ENCODE measurements around the gene ART1. TPM values are rescaled to one million over a fixed set of nuclear protein-coding genes. Genes with fewer than 3 reads are reported as not detected.
"Not testable (repeated sequence)": the region's sequence is repeated elsewhere in the genome, so short reads cannot be mapped to it uniquely, and the experiment has no call there.

The ART1 gene, protein sequence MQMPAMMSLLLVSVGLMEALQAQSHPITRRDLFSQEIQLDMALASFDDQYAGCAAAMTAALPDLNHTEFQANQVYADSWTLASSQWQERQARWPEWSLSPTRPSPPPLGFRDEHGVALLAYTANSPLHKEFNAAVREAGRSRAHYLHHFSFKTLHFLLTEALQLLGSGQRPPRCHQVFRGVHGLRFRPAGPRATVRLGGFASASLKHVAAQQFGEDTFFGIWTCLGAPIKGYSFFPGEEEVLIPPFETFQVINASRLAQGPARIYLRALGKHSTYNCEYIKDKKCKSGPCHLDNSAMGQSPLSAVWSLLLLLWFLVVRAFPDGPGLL
- total RNA-seq (2014; rRNA removed; shearing (Covaris generic)), result 0.07 TPM in 1 of 2 replicates, not detected in the other

DNA sequence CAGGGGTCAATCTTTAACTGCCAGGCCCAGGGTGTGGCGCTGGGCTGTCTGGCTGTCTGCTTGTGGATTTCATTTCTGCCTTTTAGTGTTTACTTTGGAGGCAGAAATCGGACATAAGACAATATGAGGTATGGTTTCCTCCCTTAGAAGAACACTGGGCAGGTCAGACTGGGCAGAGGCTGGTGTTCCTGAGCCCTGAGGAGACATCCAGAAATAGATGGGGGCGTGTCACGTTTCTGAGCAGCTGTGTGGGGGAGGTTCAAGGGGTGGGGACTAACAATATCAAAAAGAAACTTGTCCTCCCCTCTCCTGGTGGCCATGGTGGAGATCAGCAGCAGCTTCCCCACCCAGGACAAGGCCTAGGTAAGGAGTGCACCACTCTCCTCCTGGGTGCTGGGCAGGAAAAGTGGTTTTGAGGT is at the start of gene ART1:
TSS of gene ART1 (plus strand) at position 312 of the 419 bp plus-strand sequence. CDS start 14,086 bp downstream, outside the sequence.
- Histone ChIP-seq H3K36me3 (replicated peaks; ENCODE audit: control insufficient read depth, insufficient read depth, low read length) (no peaks in the 10 kb centered on the region), H3K27me3 (ENCODE audit: control insufficient read depth, insufficient read depth, low read length) (peaks cover 7% of the 10 kb centered on the region), H3K4me3 (ENCODE audit: insufficient read depth, low read depth, low read length) (no peak within 1 kb of the TSS)
- DNase-seq, result no peak

DNA sequence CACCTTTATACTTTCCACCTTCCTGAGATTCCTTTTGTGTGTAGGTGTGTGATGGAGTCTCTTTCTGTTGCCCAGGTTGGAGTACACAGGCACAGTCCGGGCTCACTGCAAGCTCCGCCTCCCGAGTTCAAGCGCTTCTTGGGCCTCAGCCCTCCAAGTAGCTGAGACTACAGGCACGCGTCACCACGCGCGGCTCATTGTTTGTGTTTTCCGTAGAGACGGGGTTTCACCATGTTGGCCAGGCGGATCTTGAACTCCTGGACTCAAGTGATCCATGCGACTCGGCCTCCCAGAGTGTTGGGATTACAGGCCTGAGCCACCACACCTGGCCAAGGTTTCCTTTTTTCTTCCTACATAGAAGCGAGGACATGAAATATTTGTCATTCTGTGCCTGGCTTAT is 47.2 kb upstream of the ART1 start:
- H3K36me3 ChIP-seq (replicated peaks; ENCODE audit: control insufficient read depth, insufficient read depth, low read length); H3K4me3 ChIP-seq (ENCODE audit: insufficient read depth, low read depth, low read length); H3K27me3 ChIP-seq (ENCODE audit: control insufficient read depth, insufficient read depth, low read length); DNase-seq: not testable (repeated sequence)

DNA sequence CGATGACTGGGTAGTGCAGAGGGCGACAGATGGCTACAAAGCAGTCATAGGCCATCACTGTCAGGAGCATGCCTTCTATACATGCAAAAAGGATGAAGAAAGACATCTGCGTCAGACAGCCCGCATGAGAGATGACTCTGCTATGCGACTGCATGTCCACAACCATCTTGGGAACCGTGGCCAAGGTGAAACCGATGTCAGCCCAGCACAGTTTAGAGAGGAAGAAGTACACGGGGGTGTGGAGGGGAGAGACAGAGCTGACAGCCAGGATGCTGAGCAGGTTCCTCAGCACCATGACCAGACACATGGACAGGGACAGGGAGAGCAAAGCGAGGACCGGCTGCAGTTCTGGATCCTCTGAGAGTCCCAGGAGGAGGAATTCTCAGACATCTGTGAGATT is 44.7 kb upstream of the ART1 start:
- not testable (repeated sequence) for H3K36me3 ChIP-seq (replicated peaks; ENCODE audit: control insufficient read depth, insufficient read depth, low read length); H3K27me3 ChIP-seq (ENCODE audit: control insufficient read depth, insufficient read depth, low read length); DNase-seq

DNA sequence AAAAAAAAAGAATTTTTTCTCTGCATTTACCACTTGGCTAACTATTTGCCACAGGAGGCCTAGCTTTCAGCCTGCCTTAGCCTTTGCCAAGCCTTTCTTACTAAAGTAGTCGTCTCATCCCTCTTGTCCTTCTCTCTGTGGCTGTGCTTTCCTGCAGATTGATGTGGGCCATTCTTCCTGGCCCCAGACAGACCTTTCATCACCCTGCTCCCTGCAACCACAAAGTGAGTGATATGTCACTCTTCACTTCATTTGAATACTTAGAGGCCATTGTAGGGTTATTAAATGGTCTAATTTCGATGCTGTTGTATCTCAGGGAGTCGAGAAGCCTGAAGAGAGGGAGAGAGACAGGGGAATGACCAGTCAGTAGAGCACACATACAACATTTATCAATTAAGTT is 40.8 kb upstream of the ART1 start:
- Histone ChIP-seq H3K27me3 (ENCODE audit: control insufficient read depth, insufficient read depth, low read length) (no peaks in the 10 kb centered on the region), H3K4me3 (ENCODE audit: insufficient read depth, low read depth, low read length) (no peak overlapping the region), H3K36me3 (replicated peaks; ENCODE audit: control insufficient read depth, insufficient read depth, low read length) (no peaks in the 10 kb centered on the region)
- DNase-seq, result no peak

More for the DNA sequence above, 44.7 kb upstream of the ART1 start:
- H3K4me3 ChIP-seq (ENCODE audit: insufficient read depth, low read depth, low read length), result not testable (repeated sequence)

DNA sequence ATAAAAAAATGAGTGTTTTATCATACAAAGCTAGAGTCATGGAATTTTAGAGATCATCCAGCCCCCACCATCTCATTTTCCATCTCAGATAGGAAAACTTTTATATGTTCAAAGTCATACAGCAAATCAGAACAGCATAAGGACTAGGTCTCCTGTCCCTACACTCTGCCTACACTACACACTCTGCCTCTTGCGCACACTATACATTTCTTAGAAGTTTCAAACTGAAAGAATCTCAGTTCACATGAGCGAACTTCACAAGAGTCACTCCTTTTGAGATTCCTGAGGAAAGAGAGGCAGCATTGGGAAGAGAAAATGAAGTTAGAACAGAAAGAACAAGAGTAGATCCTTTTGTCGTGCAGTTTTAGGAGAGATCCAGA is 39.7 kb upstream of the ART1 start:
- no peaks in the 10 kb centered on the region for H3K27me3 ChIP-seq (ENCODE audit: control insufficient read depth, insufficient read depth, low read length)

DNA sequence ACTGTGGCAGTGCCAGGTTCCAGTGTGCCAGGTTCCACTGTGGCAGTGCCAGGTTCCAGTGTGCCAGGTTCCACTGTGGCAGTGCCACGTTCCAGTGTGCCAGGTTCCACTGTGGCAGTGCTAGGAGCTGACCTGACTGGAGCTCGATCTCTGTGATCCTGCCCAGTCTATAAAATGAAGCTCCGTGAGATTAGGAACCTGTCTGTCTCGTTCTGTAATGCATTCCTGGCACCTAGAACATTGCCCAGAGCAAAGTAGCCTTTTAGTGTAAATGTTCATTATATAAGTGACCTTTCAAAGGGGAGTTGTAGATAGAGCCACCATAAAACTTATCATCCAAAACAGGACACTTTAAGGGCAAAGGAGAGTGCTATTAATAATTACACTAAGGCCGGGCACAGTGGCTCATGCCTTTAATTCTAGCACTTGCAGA is 39.1 kb upstream of the ART1 start:
- DNase-seq, result no peak
- Histone ChIP-seq H3K36me3 (replicated peaks; ENCODE audit: control insufficient read depth, insufficient read depth, low read length) (no peaks in the 10 kb centered on the region), H3K27me3 (ENCODE audit: control insufficient read depth, insufficient read depth, low read length) (no peaks in the 10 kb centered on the region), H3K4me3 (ENCODE audit: insufficient read depth, low read depth, low read length) (no peak overlapping the region)

More for the DNA sequence above, 39.7 kb upstream of the ART1 start:
- no peaks in the 10 kb centered on the region for H3K36me3 ChIP-seq (replicated peaks; ENCODE audit: control insufficient read depth, insufficient read depth, low read length)
- no peak overlapping the region for H3K4me3 ChIP-seq (ENCODE audit: insufficient read depth, low read depth, low read length)
- DNase-seq, result no peak

DNA sequence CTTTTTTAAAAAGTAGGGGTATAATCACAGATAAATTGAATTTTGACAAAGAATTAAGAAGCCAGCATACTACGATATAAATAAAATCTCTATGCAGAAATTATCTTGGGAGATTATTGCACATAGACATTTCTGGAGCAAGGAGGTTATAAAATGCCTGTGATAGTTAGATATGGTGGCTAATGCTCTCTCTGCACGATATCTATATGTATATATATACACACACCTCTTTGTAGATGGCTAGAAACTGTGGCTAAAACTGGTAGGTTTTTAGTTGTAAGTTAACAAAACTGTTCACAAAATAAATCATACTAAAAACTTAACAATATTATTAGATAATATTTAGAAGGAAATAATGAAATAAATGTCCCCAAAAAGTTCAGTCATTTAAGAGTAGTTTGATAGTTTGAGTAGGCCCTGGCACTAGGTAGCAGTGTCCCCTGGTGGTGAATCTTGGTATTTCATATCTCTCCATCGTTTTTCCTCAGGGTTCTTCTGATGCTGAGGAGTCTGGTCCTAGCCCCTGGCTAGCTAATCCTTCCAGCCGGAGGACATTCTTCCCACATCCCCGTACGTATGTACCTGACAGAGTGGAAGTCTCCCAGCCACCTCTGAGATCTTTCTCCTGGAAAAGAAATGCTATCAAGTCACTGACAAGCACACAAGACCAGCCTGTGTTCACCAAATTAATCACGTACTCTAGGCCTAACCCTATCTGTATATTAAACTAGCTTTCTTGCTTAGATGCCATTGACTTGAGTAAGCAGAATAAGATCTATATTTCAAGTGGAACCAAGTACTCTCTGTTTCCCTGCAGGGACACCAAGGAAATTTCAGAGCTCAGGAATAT is 35.3 kb upstream of the ART1 start:
- Histone ChIP-seq H3K36me3 (replicated peaks; ENCODE audit: control insufficient read depth, insufficient read depth, low read length) (no peaks in the 10 kb centered on the region), H3K27me3 (ENCODE audit: control insufficient read depth, insufficient read depth, low read length) (no peaks in the 10 kb centered on the region), H3K4me3 (ENCODE audit: insufficient read depth, low read depth, low read length) (no peak overlapping the region)
- peak; percentile 83 for DNase-seq

DNA sequence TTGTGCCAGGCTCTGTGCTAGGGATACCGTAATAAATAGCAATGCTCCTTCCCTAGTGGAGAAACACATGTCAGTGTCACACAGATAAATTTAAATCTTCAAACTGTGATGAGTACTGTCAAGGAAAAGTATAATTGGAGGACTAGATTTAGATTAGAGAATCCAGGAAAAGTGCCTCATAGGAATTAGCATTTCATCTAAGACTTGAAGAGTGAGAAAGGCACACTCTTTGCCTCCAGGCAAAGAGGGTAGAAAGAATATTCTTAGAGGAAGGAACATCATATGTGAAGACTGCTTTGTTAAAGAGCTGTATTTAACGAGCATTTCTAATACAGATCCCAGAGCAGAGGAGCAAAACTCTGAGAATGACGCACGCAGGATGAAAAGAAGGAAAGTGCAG is 34.1 kb upstream of the ART1 start:
- Histone ChIP-seq H3K36me3 (replicated peaks; ENCODE audit: control insufficient read depth, insufficient read depth, low read length) (no peaks in the 10 kb centered on the region), H3K4me3 (ENCODE audit: insufficient read depth, low read depth, low read length) (no peak overlapping the region), H3K27me3 (ENCODE audit: control insufficient read depth, insufficient read depth, low read length) (no peaks in the 10 kb centered on the region; the same call in 1 of the 2 replicates)
- no peak for DNase-seq

DNA sequence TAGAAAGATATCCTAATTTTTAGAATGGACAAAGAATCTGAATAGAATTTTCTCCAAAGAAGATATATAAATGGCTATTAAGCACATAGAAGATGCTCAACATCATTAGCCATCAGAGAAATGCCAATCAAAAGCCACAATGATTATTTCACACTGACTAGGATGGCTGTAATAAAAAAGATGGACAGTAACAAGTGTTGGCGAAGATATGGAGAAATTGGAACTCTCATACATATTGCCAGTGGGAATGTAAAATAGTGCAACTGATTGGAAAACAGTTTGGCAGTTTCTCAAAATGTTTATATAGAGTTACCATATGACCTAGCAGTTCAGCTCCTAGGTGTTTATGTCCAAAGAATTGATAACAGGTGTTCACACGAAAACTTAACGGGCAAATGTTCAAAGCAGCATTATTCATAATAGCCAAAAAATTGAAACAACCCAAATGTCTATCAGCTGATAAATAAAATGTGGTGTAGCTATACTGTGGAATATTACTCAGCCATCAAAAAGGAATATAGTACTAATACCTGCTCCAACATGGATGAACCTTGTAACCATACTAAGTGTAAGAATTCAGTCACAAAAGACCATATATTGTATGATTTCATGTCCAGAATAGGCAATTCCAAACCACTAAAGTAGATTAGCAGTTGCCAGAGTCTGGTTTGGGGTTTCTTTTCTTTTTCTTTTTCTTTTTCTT is 32.8 kb upstream of the ART1 start:
- no peak overlapping the region for H3K4me3 ChIP-seq (ENCODE audit: insufficient read depth, low read depth, low read length)
- DNase-seq, result no peak
- H3K27me3 ChIP-seq (ENCODE audit: control insufficient read depth, insufficient read depth, low read length), result no peaks in the 10 kb centered on the region; the same call in 1 of the 2 replicates
- H3K36me3 ChIP-seq (replicated peaks; ENCODE audit: control insufficient read depth, insufficient read depth, low read length), result no peaks in the 10 kb centered on the region

DNA sequence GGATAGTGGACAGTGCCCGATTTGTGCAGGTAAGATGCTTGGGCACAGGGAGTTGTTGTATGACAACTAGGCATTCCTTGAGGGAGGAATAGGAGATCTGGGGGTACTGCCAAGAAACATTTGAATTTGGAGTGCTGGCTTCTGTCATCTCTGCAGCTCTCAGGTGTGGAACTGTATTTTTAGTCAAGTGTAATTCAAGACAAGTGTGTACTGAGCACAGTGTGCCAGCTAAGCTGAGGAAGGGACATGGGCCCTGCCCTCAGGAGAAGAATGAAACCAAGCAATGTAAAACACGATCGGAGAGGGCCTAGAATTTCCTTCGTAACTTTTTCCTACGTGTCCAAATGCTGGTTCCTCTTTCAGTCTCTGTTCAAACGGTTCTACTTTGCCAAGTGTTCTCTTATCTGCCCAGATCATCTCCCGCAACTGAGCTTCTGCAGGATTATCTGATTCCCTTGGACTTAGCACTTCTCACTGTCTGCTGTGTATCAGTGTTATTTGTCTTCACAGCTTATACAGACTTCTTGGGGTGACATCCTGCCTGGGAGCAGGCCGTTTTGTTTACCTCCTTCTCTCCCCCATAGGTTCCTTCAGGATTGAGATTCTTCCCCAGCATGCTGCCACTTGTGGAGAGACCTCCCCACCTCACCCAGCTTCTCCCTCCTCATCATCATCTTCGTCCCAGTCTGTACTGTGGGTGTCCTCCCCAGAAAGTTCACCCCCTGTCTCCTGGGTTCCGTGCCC is 30.8 kb upstream of the ART1 start:
- Histone ChIP-seq H3K27me3 (ENCODE audit: control insufficient read depth, insufficient read depth, low read length) (no peaks in the 10 kb centered on the region; the same call in 1 of the 2 replicates), H3K36me3 (replicated peaks; ENCODE audit: control insufficient read depth, insufficient read depth, low read length) (no peaks in the 10 kb centered on the region), H3K4me3 (ENCODE audit: insufficient read depth, low read depth, low read length) (no peak overlapping the region)
- no peak for DNase-seq

DNA sequence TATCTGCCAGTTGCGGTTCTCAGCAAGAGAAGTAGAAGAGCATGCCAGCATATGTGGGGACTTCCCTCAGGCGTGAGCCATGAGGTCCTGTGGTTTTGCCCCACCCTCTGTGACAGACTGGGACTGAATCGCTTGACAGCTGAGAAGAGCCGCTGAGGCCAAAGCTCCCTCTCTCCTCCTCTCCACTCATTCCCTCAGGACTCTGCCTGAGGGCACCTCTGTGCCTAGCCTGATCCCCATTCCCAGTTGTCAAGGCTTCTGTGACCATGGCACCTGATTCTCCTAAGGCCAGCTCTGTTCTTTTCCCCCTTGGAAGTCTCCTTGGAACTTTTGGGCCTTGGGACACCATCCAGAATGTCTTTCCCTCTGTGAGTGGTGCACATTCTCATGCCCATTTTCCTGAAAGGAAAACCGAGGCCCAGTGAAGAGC is 30.2 kb upstream of the ART1 start:
- no peaks in the 10 kb centered on the region; the same call in 1 of the 2 replicates for H3K27me3 ChIP-seq (ENCODE audit: control insufficient read depth, insufficient read depth, low read length)
- no peaks in the 10 kb centered on the region for H3K36me3 ChIP-seq (replicated peaks; ENCODE audit: control insufficient read depth, insufficient read depth, low read length)
- DNase-seq, result no peak
- no peak overlapping the region for H3K4me3 ChIP-seq (ENCODE audit: insufficient read depth, low read depth, low read length)

DNA sequence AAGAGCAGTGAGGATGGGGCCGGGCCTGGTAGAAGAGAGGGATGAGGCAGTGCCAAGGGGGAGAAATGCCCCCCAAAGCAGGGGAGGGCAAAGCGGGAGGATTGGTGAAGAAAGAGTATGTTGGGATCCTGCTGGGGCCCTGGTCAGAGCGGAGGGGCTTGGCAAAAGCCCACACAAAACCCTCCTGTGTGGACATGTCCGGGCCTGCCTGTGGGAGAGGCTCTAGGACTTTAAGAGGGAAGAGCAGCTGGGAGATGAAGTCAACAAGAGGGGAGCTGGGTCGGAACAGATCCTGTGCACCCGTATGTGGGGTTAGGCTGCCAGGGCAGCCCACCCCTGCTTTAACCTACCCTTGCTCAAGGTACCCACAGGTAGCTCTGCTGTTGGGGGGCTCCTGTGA is 28.9 kb upstream of the ART1 start:
- no peaks in the 10 kb centered on the region; the same call in 1 of the 2 replicates for H3K27me3 ChIP-seq (ENCODE audit: control insufficient read depth, insufficient read depth, low read length)
- DNase-seq, result no peak
- H3K36me3 ChIP-seq (replicated peaks; ENCODE audit: control insufficient read depth, insufficient read depth, low read length), result no peaks in the 10 kb centered on the region
- no peak overlapping the region for H3K4me3 ChIP-seq (ENCODE audit: insufficient read depth, low read depth, low read length)

DNA sequence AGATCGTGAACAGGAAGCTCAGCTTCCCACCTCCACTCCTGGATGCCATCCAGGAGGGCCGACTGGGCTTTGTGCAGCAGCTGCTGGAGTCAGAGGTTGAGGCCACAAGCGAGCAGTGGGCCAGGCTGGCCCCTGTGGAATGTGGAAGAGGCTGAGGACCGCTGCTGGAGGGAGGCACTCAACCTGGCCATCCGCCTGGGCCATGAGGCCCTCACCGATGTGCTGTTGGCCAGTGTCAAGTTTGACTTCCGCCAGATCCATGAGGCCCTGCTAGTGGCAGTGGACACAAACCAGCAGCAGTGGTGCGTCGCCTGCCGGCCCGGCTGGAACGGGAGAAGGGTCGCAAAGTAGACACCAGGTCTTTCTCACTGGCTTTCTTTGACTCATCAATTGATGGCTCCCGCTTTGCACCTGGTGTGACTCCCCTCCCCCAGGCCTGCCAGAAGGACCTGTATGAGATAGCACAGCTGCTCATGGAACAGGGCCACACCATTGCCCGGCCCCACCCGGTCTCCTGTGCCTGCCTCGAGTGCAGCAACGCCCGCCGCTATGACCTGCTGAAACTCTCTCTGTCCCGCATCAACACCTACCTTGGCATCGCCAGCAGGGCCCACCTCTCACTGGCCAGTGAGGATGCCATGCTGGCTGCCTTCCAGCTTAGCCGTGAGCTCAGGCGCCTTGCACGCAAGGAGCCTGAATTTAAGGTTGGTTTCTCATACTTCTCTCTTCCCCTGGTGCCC is 28.0 kb upstream of the ART1 start:
- Histone ChIP-seq H3K27me3 (ENCODE audit: control insufficient read depth, insufficient read depth, low read length) (no peaks in the 10 kb centered on the region; the same call in 1 of the 2 replicates), H3K4me3 (ENCODE audit: insufficient read depth, low read depth, low read length) (no peak overlapping the region), H3K36me3 (replicated peaks; ENCODE audit: control insufficient read depth, insufficient read depth, low read length) (no peaks in the 10 kb centered on the region)
- no peak for DNase-seq
